Heart right ventricle (tissue), 16 donors: ENCODE results near the gene TTC4. TPM values are rescaled to one million over a fixed set of nuclear protein-coding genes. Genes with fewer than 3 reads are reported as not detected.

ENCODE experiments used
- ATAC-seq, 8 donors: fragments of 200-7000 bp; cut with Tn5 transposase; one replicate each; pipeline ENCODE4 v1.9.1; 2020; ENCODE audit warnings: mild to moderate bottlenecking in 8 of 8, moderate library complexity in 8 of 8, moderate number of reproducible peaks in 1 of 8
- DNase-seq, 2 donors: peaks; one replicate each; pipeline ENCODE4 v3.0.0-alpha.2; 2020
- H3K27ac ChIP-seq, 10 donors: fragments of 200-600 bp; sonication (generic) in 2 of 10; one replicate each; pipeline versions ENCODE4 v1.5.0 to v1.8.0; 2020 to 2022; ENCODE audit warnings: mild to moderate bottlenecking in 3 of 10
- H3K27me3 ChIP-seq, 7 donors: fragments of 200-600 bp; one replicate each; pipeline ENCODE4 v1.8.0; 2021 to 2022; ENCODE audit warnings: mild to moderate bottlenecking in 2 of 7
- H3K36me3 ChIP-seq, 9 donors: fragments of 200-600 bp; sonication (generic) in 1 of 9; one replicate each; pipeline versions ENCODE4 v1.5.0 to v1.8.0; 2020 to 2022; ENCODE audit warnings: mild to moderate bottlenecking in 2 of 9
- H3K4me1 ChIP-seq, 9 donors: fragments of 200-600 bp; sonication (generic) in 1 of 9; one replicate each; pipeline versions ENCODE4 v1.5.0 to v1.8.0; 2020 to 2022; ENCODE audit warnings: mild to moderate bottlenecking in 4 of 9
- H3K4me3 ChIP-seq, 10 donors: fragments of 200-600 bp; sonication (generic) in 2 of 10; one replicate each; pipeline versions ENCODE4 v1.5.0 to v1.8.0; 2020 to 2022; ENCODE audit warnings: mild to moderate bottlenecking in 7 of 10, moderate library complexity in 2 of 10
- H3K9me3 ChIP-seq, 11 donors: fragments of 200-600 bp in 10 of 11; sonication (generic) in 2 of 11; one replicate each; pipeline versions ENCODE4 v1.5.0 to v1.8.0; 2013 to 2022; ENCODE audit warnings: mild to moderate bottlenecking in 2 of 11, control low read depth in 1 of 11, moderate library complexity in 1 of 11
- CTCF ChIP-seq, 9 donors: fragments of 200-600 bp; sonication (generic) in 2 of 9; IDR thresholded peaks; one replicate each; pipeline versions ENCODE4 v1.5.0 to v1.8.0; 2021 to 2022; ENCODE audit warnings: antibody characterized with exemption in 9 of 9, mild to moderate bottlenecking in 5 of 9, moderate library complexity in 1 of 9
- WGBS, 2 donors: extraction: QIAGEN DNeasy Blood & Tissue Kit; methylation state at CpG; one replicate each; pipeline ENCODE4 v1.1.7; 2013; ENCODE audit warnings: inconsistent platforms in 1 of 2; 5-methylcytosine and 5-hydroxymethylcytosine counted together
- intact Hi-C, 10 donors: fragments of 100-400 bp; cut with DNase I; formaldehyde crosslinking; loops; one replicate each; pipeline versions ENCODE4 v1.11.1 to v1.14.2; 2022
- polyA plus RNA-seq, 2 donors: library from polyadenylated mRNA; stranded (reverse); fragments of 200-250 nt; gene quantifications; one replicate each; pipeline ENCODE4 v1.2.3, GENCODE V29; 2013
- total RNA-seq, 10 donors: library from RNA; stranded (reverse); fragmentation: NEBNext Ultra II Directional in 3 of 10; extraction: Animal tissue kit (Norgen Biotek cat#: 25700) in 3 of 10; gene quantifications; one replicate each; pipeline versions ENCODE4 v1.2.1 to v1.2.4, GENCODE V29; 2021 to 2023
- donor health status: Arrhythmogenic right ventricular cardiomyopathy.
- donor health status: ischemic (EF 13 %, LVEDD 7.1; RV severe dilation, severe dysfunction).
- donor health status: healthy with polysubstance abuse.
- donor health status: DM: no; HTN: yes; CAD: no.
- donor health status: DM: no; HTN: no; CAD: no.
- donor health status: ischemic (EF 25% LVEDD 6.9; RV normal size, moderate dysfunction).
- donor health status: ischemic (EF 25% LVEDD 5.7; RV mildly dilated, moderate dysfunction).
- donor health status: healthy.
- donor health status: DM: yes; HTN: yes; CAD: no.
- donor health status: Ischemic cardiomyopathy.
- donor health status: ischemic (EF 35%, LVEDD 5.7; RV mildly dilated, moderate dysfunction).
- donor health status: nonischemic (EF 11% LVEDD 7.7; RV severe dilation, severe dysfunction).
- donor health status: DM: yes; HTN: yes; CAD: no.
- donor health status: PGD.
- donor health status: ischemic (EF 29% LVEDD 5.4; RV normal size, mild dysfunction).
- donor health status: nonischemic (EF 23%, LVEDD 6.1; RV moderate dilation, normal function).

The TTC4 gene
- total and polyA plus RNA-seq, 12 donors, result 12.0 to 20.9 (median 15.1) TPM

- intact Hi-C loops, result no loop called here
- Histone ChIP-seq H3K4me1 (peaks cover 0 to 7% (median 3%) of the 10 kb centered on the region in 9 donors), H3K4me3 (no peak overlapping the region), H3K36me3 (peaks cover 0 to 96% (median 47%) of the 10 kb centered on the region in 9 donors), H3K27me3 (no peaks in the 10 kb centered on the region), H3K9me3 (peaks cover 0 to 11% (median 0%) of the 10 kb centered on the region in 11 donors), H3K27ac (no peak overlapping the region)
- no peak for TF ChIP-seq CTCF (IDR thresholded peaks at IDR 0.05)
- no peak for ATAC-seq
- no peak for DNase-seq
These were observed 6.1 kb downstream of the TTC4 start for GRCh38 chr1:54721719-54722118.

- TF ChIP-seq CTCF (IDR thresholded peaks at IDR 0.05), result no peak
- peaks cover 0 to 100% (median 63%) of the 10 kb centered on the region in 9 donors for H3K36me3 ChIP-seq
- DNase-seq (no peak), ATAC-seq (no peak)
- no peaks in the 10 kb centered on the region for H3K27me3 ChIP-seq
- H3K4me1 ChIP-seq, result no peaks in the 10 kb centered on the region
- H3K27ac ChIP-seq, result no peak overlapping the region
- intact Hi-C loops, result no loop called here
- H3K9me3 ChIP-seq, result peaks cover 0 to 11% (median 0%) of the 10 kb centered on the region in 11 donors
- no peak overlapping the region for H3K4me3 ChIP-seq
These were observed 8.3 kb downstream of the TTC4 start for GRCh38 chr1:54723985-54724384.

- H3K36me3 ChIP-seq, result peaks cover 0 to 100% (median 64%) of the 10 kb centered on the region in 9 donors
- TF ChIP-seq CTCF (IDR thresholded peaks at IDR 0.05), result no peak
- H3K27ac ChIP-seq, result no peak overlapping the region
- H3K4me1 ChIP-seq, result no peaks in the 10 kb centered on the region
- no peak for ATAC-seq
- H3K4me3 ChIP-seq, result no peak overlapping the region
- intact Hi-C loops, result no loop called here
- no peak for DNase-seq
- 88 to 97% methylated on average over 1 of the region's 1 CpG for WGBS, 2 donors
- peaks cover 0 to 11% (median 0%) of the 10 kb centered on the region in 11 donors for H3K9me3 ChIP-seq
- no peaks in the 10 kb centered on the region for H3K27me3 ChIP-seq
These were observed 9.1 kb downstream of the TTC4 start for GRCh38 chr1:54724771-54725170.

GRCh38 chr1:54728027-54728426 lies 12.4 kb downstream of the TTC4 start:
- Histone ChIP-seq H3K4me3 (no peak overlapping the region), H3K9me3 (peaks cover 0 to 11% (median 0%) of the 10 kb centered on the region in 11 donors), H3K36me3 (peaks cover 0 to 100% (median 79%) of the 10 kb centered on the region in 9 donors), H3K4me1 (no peaks in the 10 kb centered on the region), H3K27ac (no peak overlapping the region), H3K27me3 (no peaks in the 10 kb centered on the region)
- intact Hi-C loops, result no loop called here
- DNase-seq (no peak), ATAC-seq (no peak)
- WGBS, 2 donors, result 83 to 85% methylated on average over 3 of the region's 3 CpGs
- no peak for TF ChIP-seq CTCF (IDR thresholded peaks at IDR 0.05)
